Right cardiac atrium (tissue), 5 donors: Measurements from ENCODE around the gene ASH1L. TPM values are rescaled to one million over a fixed set of nuclear protein-coding genes. Genes with fewer than 3 reads are reported as not detected.
A peak's percentile ranks its signal among the peaks of the same experiment; 100 is the strongest.

Experiments used
- ATAC-seq, 2 donors: fragments of 200-7000 bp; cut with Tn5 transposase; one replicate each; pipeline versions ENCODE4 v1.8.0 to v1.9.1; 2020; ENCODE audit warnings: moderate library complexity in 2 of 2, mild to moderate bottlenecking in 1 of 2
- DNase-seq, 3 donors: peaks; one replicate each; pipeline ENCODE4 v3.0.0-alpha.2; 2020
- H3K27ac ChIP-seq: one replicate; pipeline ENCODE4 v1.5.1; 2013; ENCODE audit warnings: mild to moderate bottlenecking, low read length, control low read depth, moderate library complexity
- H3K27me3 ChIP-seq: one replicate; pipeline ENCODE4 v1.6.1; 2013; ENCODE audit not compliant: control insufficient read depth, insufficient read depth
- H3K4me1 ChIP-seq: one replicate; pipeline ENCODE4 v1.6.1; 2013; ENCODE audit warnings: low read length; ENCODE audit not compliant: control insufficient read depth, insufficient read depth
- H3K4me3 ChIP-seq: one replicate; pipeline ENCODE4 v1.5.1; 2013; ENCODE audit warnings: low read length, control low read depth
- H3K9me3 ChIP-seq: one replicate; pipeline ENCODE4 v1.6.1; 2013; ENCODE audit warnings: low read length; ENCODE audit not compliant: control insufficient read depth
- WGBS: extraction: QIAGEN DNeasy Blood & Tissue Kit; methylation state at CpG from one replicate; pipeline ENCODE4 v1.1.7; 2013; 5-methylcytosine and 5-hydroxymethylcytosine counted together
- intact Hi-C, 4 donors: fragments of 100-400 bp; cut with DNase I; formaldehyde crosslinking; loops; one replicate each; pipeline versions ENCODE4 v1.11.0 to v1.14.0; 2022 to 2023
- polyA plus RNA-seq: library from polyadenylated mRNA; stranded (reverse); fragments of 200-250 nt; gene quantifications from one replicate; pipeline ENCODE4 v1.2.3, GENCODE V29; 2013
- total RNA-seq, 4 donors: library from RNA; stranded (reverse); fragmentation: NEBNext Ultra II Directional; extraction: Animal tissue kit (Norgen Biotek cat#: 25700); gene quantifications; one replicate each; pipeline ENCODE4 v1.2.1, GENCODE V29; 2021
- donor health status: healthy with polysubstance abuse.
- donor health status: DM: no; HTN: yes; CAD: no.
- donor health status: DM: no; HTN: no; CAD: no.
- donor health status: DM: no; HTN: yes; CAD: no; lungs with severe emphysema.
- donor health status: DM: yes; HTN: yes; CAD: no.

Gene ASH1L
- total and polyA plus RNA-seq, 5 donors = 11.3 to 57.7 (median 48.0) TPM

DNA sequence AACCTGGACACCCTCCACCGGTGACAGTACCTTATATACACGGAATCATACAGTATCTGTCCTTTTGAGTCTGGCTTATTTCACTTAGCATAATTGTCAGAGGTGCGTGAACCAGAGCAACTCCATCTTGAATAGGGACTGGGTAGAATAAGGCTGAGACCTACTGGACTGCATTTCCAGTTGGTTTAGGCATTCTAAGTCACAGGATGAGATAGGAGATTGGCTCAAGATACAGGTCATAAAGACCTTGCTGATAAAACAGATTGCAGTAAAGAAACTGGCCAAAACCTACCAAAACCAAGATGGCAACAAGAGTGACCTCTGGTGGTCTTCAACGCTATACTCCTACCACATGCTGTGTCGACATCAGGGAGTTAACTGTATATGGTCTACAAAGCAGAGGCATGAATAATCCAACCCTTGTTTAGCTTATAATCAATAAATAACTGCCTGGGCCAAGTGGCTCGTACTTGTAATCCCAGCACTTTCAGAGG is 255.3 kb downstream of the ASH1L start:
- Histone ChIP-seq H3K9me3 (no peaks in the 10 kb centered on the region), H3K4me1 (no peaks in the 10 kb centered on the region), H3K27me3 (no peaks in the 10 kb centered on the region), H3K4me3 (no peak overlapping the region), H3K27ac (no peak overlapping the region)
- intact Hi-C loops = no loop called here
- ATAC-seq (no peak), DNase-seq (no peak)
- 44% methylated on average over 6 of the region's 6 CpGs for WGBS

DNA sequence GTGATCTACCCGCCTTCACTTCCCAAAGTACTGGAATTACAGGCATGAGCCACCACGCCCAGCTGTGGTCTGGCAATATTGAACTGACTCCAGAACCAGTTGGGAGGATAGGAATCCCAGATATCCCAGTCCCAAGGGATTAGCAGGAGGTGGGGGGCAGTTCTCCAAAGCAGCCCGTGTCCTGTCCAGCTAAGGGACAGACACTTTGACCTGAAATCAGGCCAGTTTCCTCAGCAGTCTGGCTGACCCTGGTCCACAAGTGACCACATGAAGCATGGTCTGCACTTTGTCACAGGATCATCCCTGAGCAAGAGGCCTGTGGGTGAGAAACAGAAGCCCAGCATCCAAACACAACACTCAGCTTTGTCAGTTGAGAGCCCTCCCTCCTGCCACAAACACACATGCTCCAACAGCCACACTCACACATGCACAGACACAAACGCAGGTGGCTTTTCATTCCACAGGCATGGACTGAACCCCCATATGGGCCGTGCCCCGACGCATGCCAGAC is 256.7 kb downstream of the ASH1L start:
- intact Hi-C loops = no loop called here
- no peaks in the 10 kb centered on the region for H3K4me1 ChIP-seq
- DNase-seq = no peak
- H3K4me3 ChIP-seq = no peak overlapping the region
- 69% methylated on average over 7 of the region's 7 CpGs for WGBS
- no peak overlapping the region for H3K27ac ChIP-seq
- H3K27me3 ChIP-seq = no peaks in the 10 kb centered on the region
- no peaks in the 10 kb centered on the region for H3K9me3 ChIP-seq
- no peak for ATAC-seq

DNA sequence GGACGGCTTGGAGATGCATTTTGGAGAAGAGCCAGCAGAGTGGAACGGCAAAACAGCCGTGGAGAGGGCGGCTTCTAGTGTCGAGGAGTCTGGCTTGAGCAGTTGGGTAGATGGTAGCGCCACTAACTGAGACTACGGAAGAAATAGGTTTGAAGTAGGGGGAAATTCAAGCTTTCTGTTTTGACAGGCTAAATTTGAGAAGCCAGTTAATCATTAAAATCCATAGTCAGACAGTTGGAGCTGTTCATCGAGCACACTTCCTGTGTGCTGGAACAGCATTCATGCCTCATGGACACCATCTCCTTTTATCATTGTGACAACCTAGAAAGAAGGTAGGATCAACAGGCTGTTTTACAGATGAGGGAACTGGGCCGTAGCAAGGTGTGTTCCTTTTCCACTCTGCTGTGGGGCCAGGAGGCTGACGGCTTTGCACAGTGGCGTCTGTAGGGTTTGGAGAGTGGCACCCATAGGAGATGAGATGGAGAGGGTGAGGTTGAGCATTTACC is 258.0 kb downstream of the ASH1L start:
- no peaks in the 10 kb centered on the region for H3K27me3 ChIP-seq
- intact Hi-C loops = no loop called here
- no peaks in the 10 kb centered on the region for H3K4me1 ChIP-seq
- WGBS = 77% methylated on average over 11 of the region's 11 CpGs
- H3K4me3 ChIP-seq = no peak overlapping the region
- no peaks in the 10 kb centered on the region for H3K9me3 ChIP-seq
- no peak overlapping the region for H3K27ac ChIP-seq
- ATAC-seq = no peak
- no peak for DNase-seq

DNA sequence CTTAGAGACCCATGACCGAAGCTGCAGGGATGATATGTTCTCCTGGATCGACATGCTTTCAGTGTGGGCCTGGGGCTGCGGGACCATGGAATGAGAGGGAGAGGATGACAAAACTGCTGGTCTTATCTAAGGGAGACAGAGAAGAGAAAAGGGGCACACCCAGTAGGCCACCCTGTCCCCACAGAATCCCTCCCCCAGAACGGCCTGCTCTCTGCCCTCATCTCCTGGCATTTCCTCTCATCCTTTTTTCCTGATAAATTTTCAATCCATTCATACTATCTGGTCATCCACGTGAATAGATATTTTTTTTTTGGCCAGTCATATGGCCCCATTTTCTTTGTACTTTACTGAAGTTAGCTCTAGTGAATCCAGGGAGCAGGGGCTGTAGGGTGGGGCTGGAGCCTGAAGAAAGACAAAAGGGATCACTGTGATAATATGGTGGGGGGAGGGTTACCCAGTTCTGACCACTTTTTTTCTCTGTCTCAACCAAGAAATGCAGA is 261.2 kb downstream of the ASH1L start, which contains the start of gene PKLR:
PKLR (minus strand) TSS at position 97 of the 500 bp plus-strand sequence; CDS start at position 54, 43 bp downstream.
- no peaks in the 10 kb centered on the region for H3K9me3 ChIP-seq
- WGBS = 80% methylated on average over 5 of the region's 5 CpGs
- no peak within 1 kb of the TSS for H3K27ac ChIP-seq
- intact Hi-C loops = no loop called here
- H3K4me3 ChIP-seq = no peak within 1 kb of the TSS
- no peak for ATAC-seq
- H3K27me3 ChIP-seq = no peaks in the 10 kb centered on the region
- H3K4me1 ChIP-seq = no peaks in the 10 kb centered on the region
- no peak for DNase-seq

DNA sequence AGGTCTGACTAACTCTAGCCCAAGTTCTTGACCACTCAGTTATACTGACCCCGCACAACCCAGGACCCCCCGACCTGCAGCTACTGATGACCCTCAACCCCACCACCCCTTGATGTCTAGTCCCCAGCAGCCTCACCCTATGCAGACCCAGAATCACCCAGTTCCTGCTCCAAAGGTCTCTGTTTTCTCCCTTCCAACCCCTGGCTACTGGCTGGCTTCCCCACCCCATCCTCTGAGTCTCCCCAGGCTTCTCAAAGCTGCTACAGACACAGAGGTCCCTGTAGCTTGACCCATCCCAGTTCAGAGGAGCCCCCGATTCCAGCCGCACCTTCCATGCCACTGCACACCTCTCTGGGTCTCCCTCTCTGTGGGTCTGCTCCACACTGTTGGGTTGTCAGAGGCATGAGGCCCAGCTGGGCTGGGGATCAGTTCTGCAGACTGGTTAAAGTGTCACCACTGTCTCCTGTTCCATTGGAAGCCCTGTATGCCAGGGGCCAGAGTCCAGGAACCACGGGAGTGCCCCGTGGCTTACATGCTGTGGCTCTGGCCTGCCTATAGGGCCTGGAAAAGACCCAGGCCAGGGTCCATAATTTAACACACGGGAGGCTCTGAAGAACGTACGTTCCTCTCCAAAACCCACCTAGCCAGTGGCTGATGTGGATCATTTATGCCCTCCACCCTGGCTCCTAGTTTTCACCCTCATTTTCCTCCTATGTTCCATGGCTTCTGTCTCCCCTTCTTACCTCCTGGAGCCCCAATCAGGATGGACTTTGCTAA is 261.9 kb downstream of the ASH1L start:
- intact Hi-C loops = no loop called here
- no peak for ATAC-seq
- H3K27ac ChIP-seq = no peak overlapping the region
- H3K4me1 ChIP-seq = no peaks in the 10 kb centered on the region
- H3K27me3 ChIP-seq = no peaks in the 10 kb centered on the region
- WGBS = 89% methylated on average over 9 of the region's 9 CpGs
- DNase-seq = no peak
- H3K9me3 ChIP-seq = no peaks in the 10 kb centered on the region
- no peak overlapping the region for H3K4me3 ChIP-seq

DNA sequence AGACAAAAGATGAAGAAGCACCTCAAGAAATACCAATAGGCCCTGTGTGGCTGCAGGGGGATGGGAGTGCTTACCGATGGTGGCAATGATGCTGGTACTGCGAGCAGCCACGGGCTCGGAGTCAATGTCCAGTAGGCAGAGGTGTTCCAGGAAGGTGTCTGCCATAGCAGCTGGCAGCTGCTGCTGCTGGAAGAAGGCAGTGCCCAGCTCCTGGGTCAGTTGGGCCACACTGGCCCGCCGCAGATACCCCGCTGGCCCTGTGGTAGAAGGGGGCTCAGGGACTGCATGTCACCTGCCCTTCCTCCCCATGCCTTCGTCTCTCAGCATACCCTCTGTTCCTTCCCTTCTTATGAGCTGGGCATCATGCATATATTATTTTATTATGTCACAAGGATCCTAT is 262.6 kb downstream of the ASH1L start:
- DNase-seq = no peak
- intact Hi-C loops = no loop called here
- no peak for ATAC-seq

DNA sequence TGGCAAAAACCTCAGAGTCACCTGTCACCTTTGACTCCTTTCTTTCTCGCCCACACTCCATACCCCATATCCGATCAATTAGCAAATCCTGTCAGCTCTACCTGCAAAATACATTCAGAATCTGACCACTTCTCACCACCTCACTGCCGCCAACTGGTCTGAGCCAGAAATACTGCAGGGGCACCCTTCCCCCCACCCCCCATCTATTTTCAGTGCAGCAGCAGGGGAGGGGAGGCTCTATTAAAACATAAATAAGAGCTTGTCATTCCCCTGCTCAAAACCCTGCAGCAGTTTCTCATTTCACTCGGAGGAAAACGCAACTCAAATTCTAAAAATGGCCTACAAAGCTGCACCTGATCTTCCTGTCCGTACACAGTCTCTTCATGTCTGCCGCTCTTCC is 265.2 kb downstream of the ASH1L start:
- Histone ChIP-seq H3K9me3 (no peaks in the 10 kb centered on the region), H3K27ac (no peak overlapping the region), H3K4me1 (no peaks in the 10 kb centered on the region), H3K4me3 (no peak overlapping the region), H3K27me3 (no peaks in the 10 kb centered on the region)
- ATAC-seq = no peak
- DNase-seq = no peak
- intact Hi-C loops = no loop called here
- 62% methylated on average over 7 of the region's 7 CpGs for WGBS

More for the DNA sequence above, 262.6 kb downstream of the ASH1L start:
- Histone ChIP-seq H3K4me3 (no peak overlapping the region), H3K27me3 (no peaks in the 10 kb centered on the region), H3K4me1 (no peaks in the 10 kb centered on the region), H3K27ac (no peak overlapping the region), H3K9me3 (no peaks in the 10 kb centered on the region)
- WGBS = 94% methylated on average over 8 of the region's 8 CpGs

DNA sequence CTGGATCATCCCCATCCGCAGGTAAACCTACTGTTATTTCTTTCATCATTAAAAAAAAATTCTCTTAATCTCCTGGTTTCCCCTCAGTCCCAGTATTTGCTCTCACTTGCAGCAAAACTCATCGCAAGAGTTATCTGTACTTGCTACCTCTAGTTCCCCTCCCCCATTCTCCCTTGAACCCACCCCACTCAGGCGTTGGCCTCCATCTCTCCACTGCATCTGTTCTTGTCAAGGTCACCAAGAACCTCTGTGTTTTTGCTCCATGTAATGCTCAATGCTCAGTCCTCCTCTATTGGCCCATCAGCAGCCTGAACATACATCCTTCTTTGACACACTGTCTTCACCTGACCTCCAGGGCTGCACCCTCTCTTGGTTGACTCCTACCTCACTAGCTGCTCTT is 265.9 kb downstream of the ASH1L start:
- no peaks in the 10 kb centered on the region for H3K27me3 ChIP-seq
- H3K4me3 ChIP-seq = no peak overlapping the region
- WGBS = 86% methylated on average over 3 of the region's 3 CpGs
- H3K27ac ChIP-seq = no peak overlapping the region
- no peaks in the 10 kb centered on the region for H3K9me3 ChIP-seq
- no peaks in the 10 kb centered on the region for H3K4me1 ChIP-seq
- ATAC-seq (no peak), DNase-seq (no peak)
- intact Hi-C loops = no loop called here

DNA sequence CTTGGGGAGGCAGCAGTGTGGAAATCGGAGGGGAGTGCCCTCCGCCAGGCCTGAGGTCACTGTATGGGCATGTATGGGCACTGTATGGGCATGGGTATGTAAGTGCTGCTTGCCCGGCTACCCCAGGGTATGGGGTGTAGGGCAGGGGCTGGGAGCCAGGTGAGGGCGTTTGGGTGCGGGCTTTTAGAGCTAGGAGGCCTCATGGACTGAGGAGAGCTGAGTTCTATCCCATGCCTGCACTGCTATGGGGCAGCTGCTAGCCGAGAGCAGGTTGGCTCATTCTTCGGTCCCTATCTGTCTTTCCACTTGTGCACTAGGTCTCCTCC is 266.7 kb downstream of the ASH1L start:
- Histone ChIP-seq H3K4me3 (no peak overlapping the region), H3K27ac (no peak overlapping the region), H3K27me3 (no peaks in the 10 kb centered on the region), H3K4me1 (no peaks in the 10 kb centered on the region), H3K9me3 (no peaks in the 10 kb centered on the region)
- intact Hi-C loops = no loop called here
- DNase-seq (no peak), ATAC-seq (no peak)
- WGBS = 84% methylated on average over 7 of the region's 7 CpGs

DNA sequence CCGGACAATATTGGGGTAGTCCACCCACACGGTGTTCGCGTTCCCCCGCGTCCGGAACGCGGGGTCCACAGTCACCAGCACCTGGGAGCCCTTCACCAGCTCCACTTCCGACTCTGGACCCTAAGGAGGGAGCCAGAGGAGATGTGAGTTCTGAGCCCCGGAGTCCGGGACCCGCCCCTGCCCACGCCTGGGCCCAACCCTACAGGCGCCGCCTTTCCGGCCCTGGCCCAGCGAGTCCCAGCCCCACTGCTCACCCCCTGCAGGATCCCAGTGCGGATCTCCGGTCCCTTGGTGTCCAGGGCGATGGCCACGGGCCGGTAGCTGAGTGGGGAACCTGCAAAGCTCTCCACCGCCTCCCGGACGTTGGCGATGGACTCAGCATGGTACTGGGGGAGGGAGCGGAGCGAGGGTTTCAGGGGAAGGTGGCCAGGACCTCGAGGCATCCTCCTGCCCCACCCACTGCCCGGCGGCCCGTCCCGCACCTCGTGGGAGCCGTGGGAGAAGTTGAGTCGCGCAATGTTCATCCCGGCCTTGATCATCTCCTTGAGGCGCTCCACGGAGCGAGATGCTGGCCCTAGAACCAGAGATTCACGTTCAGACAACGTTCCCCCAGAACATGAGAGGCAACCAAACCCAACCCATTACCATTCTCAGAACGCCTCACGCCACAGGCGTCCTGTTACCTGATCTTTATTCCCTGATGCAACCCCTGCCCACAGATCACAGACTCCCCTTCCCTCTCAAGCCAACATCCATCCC is 267.2 kb downstream of the ASH1L start:
- 12% methylated on average over 47 of the region's 47 CpGs for WGBS
- intact Hi-C loops = no loop called here
- no peak overlapping the region for H3K4me3 ChIP-seq
- peak; percentile 32 to 65 for ATAC-seq
- no peaks in the 10 kb centered on the region for H3K4me1 ChIP-seq
- H3K27me3 ChIP-seq = no peaks in the 10 kb centered on the region
- no peaks in the 10 kb centered on the region for H3K9me3 ChIP-seq
- no peak overlapping the region for H3K27ac ChIP-seq
- DNase-seq = peak in 1 of 3 donors; percentile 54
